Neural progenitor cell (in vitro differentiated cells): ENCODE measurements around the gene ZFYVE9. TPM values are rescaled to one million over a fixed set of nuclear protein-coding genes. Genes with fewer than 3 reads are reported as not detected.
A peak's percentile ranks its signal among the peaks of the same experiment; 100 is the strongest.

ENCODE experiments used
- DNase-seq: peaks from one replicate; pipeline ENCODE4 v3.0.0-alpha.2; 2016; ENCODE audit warnings: low spot score
- H2AFZ ChIP-seq: fragments of 200-600 bp; sonication (generic); replicated peaks from 2 replicates; pipeline ENCODE4 v1.6.1; 2016; ENCODE audit warnings: antibody characterized with exemption
- H3F3A ChIP-seq: fragments of 200-600 bp; sonication (generic); 2 replicates; pipeline ENCODE4 v1.6.1; 2016; ENCODE audit warnings: antibody characterized with exemption, low read depth
- H3K27ac ChIP-seq: fragments of 200-600 bp; sonication (generic); 2 replicates; pipeline ENCODE4 v1.5.1; 2016; ENCODE audit warnings: mild to moderate bottlenecking
- H3K27me3 ChIP-seq: fragments of 200-600 bp; sonication (generic); 2 replicates; pipeline ENCODE4 v1.6.1; 2016; ENCODE audit warnings: mild to moderate bottlenecking, moderate library complexity
- H3K36me3 ChIP-seq: fragments of 200-600 bp; sonication (generic); 2 replicates; pipeline ENCODE4 v1.5.1; 2016
- H3K4me1 ChIP-seq: fragments of 200-600 bp; sonication (generic); 2 replicates; pipeline ENCODE4 v1.6.1; 2016; ENCODE audit warnings: mixed run types
- H3K4me2 ChIP-seq: fragments of 200-600 bp; sonication (generic); 2 replicates; pipeline ENCODE4 v1.6.1; 2016
- H3K4me3 ChIP-seq: fragments of 200-600 bp; sonication (generic); 2 replicates; pipeline ENCODE4 v1.5.1; 2016
- H3K79me2 ChIP-seq: fragments of 200-600 bp; sonication (generic); 2 replicates; pipeline ENCODE4 v1.6.1; 2016; ENCODE audit warnings: low read depth
- H3K9ac ChIP-seq: fragments of 200-600 bp; sonication (generic); 2 replicates; pipeline ENCODE4 v1.6.1; 2016
- H3K9me3 ChIP-seq: fragments of 200-600 bp; sonication (generic); 2 replicates; pipeline ENCODE4 v1.5.1; 2016; ENCODE audit warnings: low read depth
- H4K20me1 ChIP-seq: fragments of 200-600 bp; sonication (generic); 2 replicates; pipeline ENCODE4 v1.6.1; 2016; ENCODE audit warnings: low read depth
- H3K27ac Mint-ChIP-seq: 3 replicates; pipeline ENCODE4 v1.8.0; 2021; ENCODE audit warnings: mixed read lengths
- H3K27me3 Mint-ChIP-seq: 2 replicates; pipeline ENCODE4 v1.8.0; 2022; ENCODE audit warnings: low read depth, mild to moderate bottlenecking, inconsistent platforms, moderate library complexity, mixed read lengths; ENCODE audit not compliant: insufficient read depth
- H3K36me3 Mint-ChIP-seq: 3 replicates; pipeline ENCODE4 v1.8.0; 2021; ENCODE audit warnings: mixed read lengths
- H3K4me1 Mint-ChIP-seq: 3 replicates; pipeline ENCODE4 v1.8.0; 2021; ENCODE audit warnings: mixed read lengths
- H3K4me3 Mint-ChIP-seq: 3 replicates; pipeline ENCODE4 v1.8.0; 2021; ENCODE audit warnings: mild to moderate bottlenecking, moderate library complexity, mixed read lengths
- H3K9me3 Mint-ChIP-seq: 3 replicates; pipeline ENCODE4 v1.8.0; 2020; ENCODE audit warnings: mixed read lengths
- CTCF ChIP-seq: fragments of 200-600 bp; sonication (generic); IDR thresholded peaks from 2 replicates; pipeline ENCODE4 v1.5.1; 2017; ENCODE audit warnings: antibody characterized with exemption, mild to moderate bottlenecking
- EZH2 ChIP-seq: fragments of 200-600 bp; sonication (generic); IDR thresholded peaks from 2 replicates; pipeline ENCODE4 v1.6.1; 2017; ENCODE audit warnings: antibody characterized with exemption, mild to moderate bottlenecking, moderate library complexity
- EZH2phosphoT487 ChIP-seq: fragments of 200-600 bp; sonication (generic); IDR thresholded peaks from 2 replicates; pipeline ENCODE4 v1.6.1; 2017; ENCODE audit warnings: antibody characterized with exemption
- total RNA-seq: library from RNA; depleted of rRNA; stranded (reverse); fragments of >200 nt; gene quantifications from 2 replicates; pipeline ENCODE4 v1.2.3, GENCODE V29; 2015; ENCODE audit warnings: low replicate concordance

ZFYVE9 gene
- total RNA-seq, 1 donor from 2014 or later = 42.7 TPM

GRCh38 chr1:52264530-52265115 lies 122.7 kb downstream of the ZFYVE9 start:
- Histone ChIP-seq H3K27me3 (no peaks in the 10 kb centered on the region), H3K9ac (no peak overlapping the region), H3F3A (peaks cover 5% of the 10 kb centered on the region), H3K27ac (no peak overlapping the region), H3K4me2 (no peak overlapping the region), H3K4me1 (peaks cover 12% of the 10 kb centered on the region), H4K20me1 (no peaks in the 10 kb centered on the region), H3K4me3 (no peak overlapping the region), H3K79me2 (no peaks in the 10 kb centered on the region), H3K9me3 (no peaks in the 10 kb centered on the region), H2AFZ (no peak overlapping the region), H3K36me3 (no peaks in the 10 kb centered on the region)
- DNase-seq = no peak
- Mint-ChIP-seq H3K9me3 (no peaks in the 10 kb centered on the region), H3K36me3 (peaks cover 5% of the 10 kb centered on the region), H3K4me3 (no peak overlapping the region), H3K27me3 (no peaks in the 10 kb centered on the region), H3K4me1 (peaks cover 2% of the 10 kb centered on the region), H3K27ac (no peak overlapping the region)
- TF ChIP-seq EZH2phosphoT487 = no peak
- no peak for TF ChIP-seq CTCF
- no peak for TF ChIP-seq EZH2

GRCh38 chr1:52266507-52266906 lies 124.6 kb downstream of the ZFYVE9 start:
- TF ChIP-seq EZH2 (no peak), CTCF (no peak), EZH2phosphoT487 (no peak)
- Mint-ChIP-seq H3K27me3 (peaks cover 3% of the 10 kb centered on the region), H3K36me3 (peaks cover 5% of the 10 kb centered on the region), H3K4me3 (no peak overlapping the region), H3K27ac (no peak overlapping the region), H3K4me1 (peaks cover 2% of the 10 kb centered on the region), H3K9me3 (no peaks in the 10 kb centered on the region)
- H3K79me2 ChIP-seq = no peaks in the 10 kb centered on the region
- no peak overlapping the region for H3K4me2 ChIP-seq
- DNase-seq = no peak
- no peak overlapping the region for H3K9ac ChIP-seq
- H2AFZ ChIP-seq = no peak overlapping the region
- peaks cover 5% of the 10 kb centered on the region for H3F3A ChIP-seq
- no peaks in the 10 kb centered on the region for H3K9me3 ChIP-seq
- H3K4me3 ChIP-seq = no peak overlapping the region
- no peaks in the 10 kb centered on the region for H4K20me1 ChIP-seq
- no peaks in the 10 kb centered on the region for H3K36me3 ChIP-seq
- no peak overlapping the region for H3K27ac ChIP-seq
- H3K4me1 ChIP-seq = peaks cover 12% of the 10 kb centered on the region
- no peaks in the 10 kb centered on the region for H3K27me3 ChIP-seq

- Histone ChIP-seq H3K27ac (peak overlapping the region; percentile 46), H3K9ac (no peak overlapping the region), H3K4me2 (no peak overlapping the region), H3K79me2 (no peaks in the 10 kb centered on the region), H3F3A (peaks cover 5% of the 10 kb centered on the region), H3K4me3 (no peak overlapping the region), H2AFZ (no peak overlapping the region), H3K36me3 (no peaks in the 10 kb centered on the region), H3K27me3 (no peaks in the 10 kb centered on the region), H3K9me3 (no peaks in the 10 kb centered on the region), H3K4me1 (peaks cover 12% of the 10 kb centered on the region), H4K20me1 (no peaks in the 10 kb centered on the region)
- Mint-ChIP-seq H3K36me3 (peaks cover 5% of the 10 kb centered on the region), H3K4me3 (no peak overlapping the region), H3K9me3 (no peaks in the 10 kb centered on the region), H3K27me3 (peaks cover 3% of the 10 kb centered on the region), H3K4me1 (peaks cover 2% of the 10 kb centered on the region), H3K27ac (no peak overlapping the region)
- peak; percentile 13 for DNase-seq
- TF ChIP-seq CTCF = no peak
- no peak for TF ChIP-seq EZH2phosphoT487
- no peak for TF ChIP-seq EZH2
These were observed 126.5 kb downstream of the ZFYVE9 start for GRCh38 chr1:52268372-52268771.
